Left ventricle myocardium inferior (tissue), 1 donor: ENCODE data around the gene SLX1B. TPM values are rescaled to one million over a fixed set of nuclear protein-coding genes. Genes with fewer than 3 reads are reported as not detected.
"Not testable (repeated sequence)": the region's sequence is repeated elsewhere in the genome, so short reads cannot be mapped to it uniquely, and the experiment has no call there.

Experiments used
- DNase-seq: peaks from one replicate; pipeline ENCODE4 v3.0.0-alpha.2; 2020
- H3K27ac ChIP-seq: fragments of 200-600 bp; replicated peaks from 2 replicates; pipeline ENCODE4 v1.8.0; 2021
- H3K27me3 ChIP-seq: fragments of 200-600 bp; 2 replicates; pipeline ENCODE4 v1.8.0; 2021; ENCODE audit warnings: low read depth
- H3K36me3 ChIP-seq: fragments of 200-600 bp; 2 replicates; pipeline ENCODE4 v1.8.0; 2021
- H3K4me1 ChIP-seq: fragments of 200-600 bp; 2 replicates; pipeline ENCODE4 v1.8.0; 2021
- H3K4me3 ChIP-seq: fragments of 200-600 bp; 2 replicates; pipeline ENCODE4 v1.8.0; 2021; ENCODE audit warnings: mild to moderate bottlenecking, moderate library complexity
- H3K9me3 ChIP-seq: fragments of 200-600 bp; replicated peaks from 2 replicates; pipeline ENCODE4 v1.8.0; 2021
- CTCF ChIP-seq: fragments of 200-600 bp; IDR thresholded peaks from 2 replicates; pipeline ENCODE4 v1.8.0; 2021; ENCODE audit warnings: antibody characterized with exemption, mild to moderate bottlenecking, borderline replicate concordance
- intact Hi-C: fragments of 100-400 bp; cut with micrococcal nuclease; formaldehyde crosslinking; loops from one replicate; pipeline ENCODE4 v1.11.0; 2022
- total RNA-seq: library from RNA; stranded (reverse); fragmentation: NEBNext Ultra II Directional; extraction: Animal tissue kit (Norgen Biotek cat#: 25700); gene quantifications from one replicate; pipeline ENCODE4 v1.2.1, GENCODE V29; 2021
- donor health status: DM: no; HTN: yes; CAD: no; lungs with severe emphysema.

The SLX1B gene
- total RNA-seq, 1 donor from 2014 or later: 19.1 TPM

GRCh38 chr16:29469660-29470059 lies 15.3 kb downstream of the SLX1B start:
- H3K36me3 ChIP-seq, H3K27me3 ChIP-seq, H3K4me1 ChIP-seq, intact Hi-C loops, H3K9me3 ChIP-seq: not testable (repeated sequence)
- peak overlapping the region; percentile 88 for H3K27ac ChIP-seq
- peak; percentile 90 for DNase-seq
- peak overlapping the region; percentile 49 for H3K4me3 ChIP-seq
- peak; percentile 33 for TF ChIP-seq CTCF

GRCh38 chr16:29472065-29472464 lies 17.7 kb downstream of the SLX1B start:
- H3K9me3 ChIP-seq, H3K36me3 ChIP-seq, intact Hi-C loops, H3K27me3 ChIP-seq, DNase-seq, H3K4me1 ChIP-seq, H3K27ac ChIP-seq, H3K4me3 ChIP-seq: not testable (repeated sequence)

GRCh38 chr16:29482276-29482675 lies 27.9 kb downstream of the SLX1B start:
- H3K4me3 ChIP-seq, H3K36me3 ChIP-seq, intact Hi-C loops, H3K9me3 ChIP-seq, H3K27ac ChIP-seq, H3K4me1 ChIP-seq, H3K27me3 ChIP-seq: not testable (repeated sequence)
- peak; percentile 2 for DNase-seq

GRCh38 chr16:29506308-29506707 lies 52.0 kb downstream of the SLX1B start, which contains the start of gene NPIPB12:
NPIPB12 (minus strand) TSS chr16:29506408.
- H3K36me3 ChIP-seq, intact Hi-C loops, H3K4me1 ChIP-seq, H3K27ac ChIP-seq, H3K9me3 ChIP-seq, H3K4me3 ChIP-seq, DNase-seq, H3K27me3 ChIP-seq: not testable (repeated sequence)

Other genes starting within 250 kb of the SLX1B start
- 0.69 TPM for gene NPIPB11, start 47.8 kb upstream of the SLX1B start, total RNA-seq
- gene BOLA2, start 182 bp upstream of the SLX1B start, total RNA-seq: 3.0 TPM
- gene SULT1A4, start 5.4 kb downstream of the SLX1B start, total RNA-seq: 5.2 TPM
- 13.8 TPM for gene NPIPB12, start 51.9 kb downstream of the SLX1B start, total RNA-seq
- gene SPN, start 208.7 kb downstream of the SLX1B start, total RNA-seq: 1.3 TPM
- 20.8 TPM for gene QPRT, start 224.6 kb downstream of the SLX1B start, total RNA-seq